ENCODE results near the gene MSI2.

DNA sequence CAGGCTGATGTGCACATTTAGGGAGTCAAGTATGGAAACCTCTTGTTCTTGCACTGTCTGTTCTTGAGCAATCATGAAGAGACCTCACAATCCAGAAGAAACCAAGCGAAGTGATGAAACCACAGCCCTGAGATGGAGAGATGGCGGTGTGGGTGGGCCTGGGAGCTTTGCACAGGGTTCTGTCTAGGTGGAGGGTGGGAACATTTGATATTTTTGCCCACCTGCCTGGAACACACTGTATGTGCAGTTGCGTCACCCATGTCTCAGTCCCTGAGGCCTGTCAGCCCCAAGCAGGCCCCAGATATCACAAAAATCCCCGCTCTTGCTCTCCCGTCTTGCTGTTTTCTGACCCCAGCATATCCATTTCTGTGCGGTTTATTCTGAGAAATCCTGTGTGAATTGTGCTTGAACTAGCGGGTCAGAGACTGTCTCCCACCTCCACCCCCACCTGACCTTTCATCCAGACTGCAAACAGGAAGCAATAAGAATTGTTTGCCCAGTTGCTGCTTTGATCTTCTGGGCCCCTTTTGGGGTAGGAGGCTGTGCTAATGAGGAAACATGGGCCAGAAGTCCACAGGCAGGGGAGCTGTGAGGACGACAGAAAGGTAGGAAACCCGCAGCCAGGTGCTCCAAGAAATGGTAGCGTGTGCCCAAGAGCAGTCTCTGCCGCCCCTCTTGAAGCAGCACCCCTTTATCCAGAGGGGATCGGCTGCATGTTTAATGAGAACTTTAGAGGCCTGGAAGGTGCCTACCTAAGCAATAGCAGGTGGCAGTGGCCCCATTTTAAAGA, 304.9 kb downstream of the MSI2 start:
- TF ChIP-seq, protein P1, sequence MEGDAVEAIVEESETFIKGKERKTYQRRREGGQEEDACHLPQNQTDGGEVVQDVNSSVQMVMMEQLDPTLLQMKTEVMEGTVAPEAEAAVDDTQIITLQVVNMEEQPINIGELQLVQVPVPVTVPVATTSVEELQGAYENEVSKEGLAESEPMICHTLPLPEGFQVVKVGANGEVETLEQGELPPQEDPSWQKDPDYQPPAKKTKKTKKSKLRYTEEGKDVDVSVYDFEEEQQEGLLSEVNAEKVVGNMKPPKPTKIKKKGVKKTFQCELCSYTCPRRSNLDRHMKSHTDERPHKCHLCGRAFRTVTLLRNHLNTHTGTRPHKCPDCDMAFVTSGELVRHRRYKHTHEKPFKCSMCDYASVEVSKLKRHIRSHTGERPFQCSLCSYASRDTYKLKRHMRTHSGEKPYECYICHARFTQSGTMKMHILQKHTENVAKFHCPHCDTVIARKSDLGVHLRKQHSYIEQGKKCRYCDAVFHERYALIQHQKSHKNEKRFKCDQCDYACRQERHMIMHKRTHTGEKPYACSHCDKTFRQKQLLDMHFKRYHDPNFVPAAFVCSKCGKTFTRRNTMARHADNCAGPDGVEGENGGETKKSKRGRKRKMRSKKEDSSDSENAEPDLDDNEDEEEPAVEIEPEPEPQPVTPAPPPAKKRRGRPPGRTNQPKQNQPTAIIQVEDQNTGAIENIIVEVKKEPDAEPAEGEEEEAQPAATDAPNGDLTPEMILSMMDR (IDR thresholded peaks at IDR 0.05): no peak
- no peak for TF ChIP-seq POLR2A (IDR thresholded peaks at IDR 0.05)

Data from adrenal gland (tissue), 5 donors.